Thoracic aorta (tissue), 2 donors: ENCODE data around the gene ZNF860. TPM values are rescaled to one million over a fixed set of nuclear protein-coding genes. Genes with fewer than 3 reads are reported as not detected.
A peak's percentile ranks its signal among the peaks of the same experiment; 100 is the strongest.

Experiments used
- ATAC-seq: fragments of 150-250 bp; one replicate; pipeline ENCODE4 v1.8.0; 2017; ENCODE audit warnings: low read depth; ENCODE audit not compliant: insufficient number of reproducible peaks, low FRiP score
- DNase-seq: peaks from one replicate; pipeline ENCODE4 v3.0.0-alpha.2; 2020; ENCODE audit warnings: low spot score
- H3K27ac ChIP-seq, 2 donors: fragments of 200-600 bp; sonication (generic); 1 replicate in 1 of 2; 2 replicates in 1 of 2; pipeline ENCODE4 v1.5.1; 2016; ENCODE audit warnings: mild to moderate bottlenecking in 2 of 2, moderate library complexity in 2 of 2
- H3K27me3 ChIP-seq: fragments of 200-600 bp; sonication (generic); replicated peaks from 2 replicates; pipeline ENCODE4 v1.6.0; 2016; ENCODE audit warnings: mild to moderate bottlenecking; ENCODE audit not compliant: insufficient read depth
- H3K36me3 ChIP-seq: fragments of 200-600 bp; sonication (generic); one replicate; pipeline ENCODE4 v1.5.1; 2016
- H3K4me1 ChIP-seq, 2 donors: fragments of 200-600 bp; sonication (generic); 1 replicate in 1 of 2; 2 replicates in 1 of 2; pipeline versions ENCODE4 v1.5.1 to v1.6.0; 2016; ENCODE audit warnings: low read depth in 2 of 2, mild to moderate bottlenecking in 1 of 2; ENCODE audit not compliant: control insufficient read depth in 1 of 2
- H3K4me3 ChIP-seq: fragments of 200-600 bp; sonication (generic); 2 replicates; pipeline ENCODE4 v1.5.1; 2016; ENCODE audit warnings: mild to moderate bottlenecking
- H3K9me3 ChIP-seq: fragments of 200-600 bp; sonication (generic); 2 replicates; pipeline ENCODE4 v1.5.1; 2016
- total RNA-seq, 2 donors: library from RNA; depleted of rRNA; stranded (reverse); fragments of >200 nt; gene quantifications; one replicate each; pipeline versions ENCODE4 v1.1.0 to v1.2.3, GENCODE V29; 2016
- TF ChIP-seq, protein P1 (sequence below): fragments of 200-600 bp; sonication (generic); IDR thresholded peaks from one replicate; pipeline ENCODE4 v1.5.1; 2019; ENCODE audit warnings: antibody characterized with exemption

ZNF860 gene
- total RNA-seq, 2 donors from 2014 or later: 0.71 to 0.81 TPM

DNA sequence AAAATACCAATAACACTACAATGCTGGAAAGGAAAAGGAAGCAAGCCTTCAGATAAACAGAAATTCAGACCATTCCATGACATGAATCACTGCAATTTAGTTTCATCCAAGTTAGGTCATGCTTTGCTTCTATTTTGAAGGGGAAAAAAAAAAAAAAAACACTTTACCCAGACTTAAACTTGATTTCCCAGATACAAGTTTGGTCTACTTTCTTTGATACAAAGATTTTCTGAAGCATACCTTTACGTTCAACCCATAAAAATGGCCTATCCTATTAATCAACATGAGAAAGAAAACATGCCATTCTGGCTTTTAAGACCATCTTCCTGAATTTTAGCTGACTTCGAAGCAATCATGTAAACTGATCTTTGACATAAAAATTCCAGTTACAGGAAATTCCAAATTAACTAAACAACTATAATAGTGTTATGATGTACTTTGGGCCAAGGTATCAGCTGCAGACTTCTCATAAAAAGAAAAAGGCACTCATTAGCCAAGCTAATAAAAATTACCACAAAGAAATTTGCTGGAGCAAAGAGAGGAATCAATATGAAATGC is 13.1 kb upstream of the ZNF860 start:
- peak overlapping the region; percentile 84 to 92 for H3K27ac ChIP-seq
- H3K36me3 ChIP-seq: no peaks in the 10 kb centered on the region
- DNase-seq: no peak
- H3K9me3 ChIP-seq: no peaks in the 10 kb centered on the region
- peaks cover 18 to 36% of the 10 kb centered on the region in 2 donors for H3K4me1 ChIP-seq
- H3K4me3 ChIP-seq: peak overlapping the region; percentile 40
- H3K27me3 ChIP-seq: no peaks in the 10 kb centered on the region
- no peak for ATAC-seq
- TF ChIP-seq, protein P1, sequence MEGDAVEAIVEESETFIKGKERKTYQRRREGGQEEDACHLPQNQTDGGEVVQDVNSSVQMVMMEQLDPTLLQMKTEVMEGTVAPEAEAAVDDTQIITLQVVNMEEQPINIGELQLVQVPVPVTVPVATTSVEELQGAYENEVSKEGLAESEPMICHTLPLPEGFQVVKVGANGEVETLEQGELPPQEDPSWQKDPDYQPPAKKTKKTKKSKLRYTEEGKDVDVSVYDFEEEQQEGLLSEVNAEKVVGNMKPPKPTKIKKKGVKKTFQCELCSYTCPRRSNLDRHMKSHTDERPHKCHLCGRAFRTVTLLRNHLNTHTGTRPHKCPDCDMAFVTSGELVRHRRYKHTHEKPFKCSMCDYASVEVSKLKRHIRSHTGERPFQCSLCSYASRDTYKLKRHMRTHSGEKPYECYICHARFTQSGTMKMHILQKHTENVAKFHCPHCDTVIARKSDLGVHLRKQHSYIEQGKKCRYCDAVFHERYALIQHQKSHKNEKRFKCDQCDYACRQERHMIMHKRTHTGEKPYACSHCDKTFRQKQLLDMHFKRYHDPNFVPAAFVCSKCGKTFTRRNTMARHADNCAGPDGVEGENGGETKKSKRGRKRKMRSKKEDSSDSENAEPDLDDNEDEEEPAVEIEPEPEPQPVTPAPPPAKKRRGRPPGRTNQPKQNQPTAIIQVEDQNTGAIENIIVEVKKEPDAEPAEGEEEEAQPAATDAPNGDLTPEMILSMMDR: no peak

DNA sequence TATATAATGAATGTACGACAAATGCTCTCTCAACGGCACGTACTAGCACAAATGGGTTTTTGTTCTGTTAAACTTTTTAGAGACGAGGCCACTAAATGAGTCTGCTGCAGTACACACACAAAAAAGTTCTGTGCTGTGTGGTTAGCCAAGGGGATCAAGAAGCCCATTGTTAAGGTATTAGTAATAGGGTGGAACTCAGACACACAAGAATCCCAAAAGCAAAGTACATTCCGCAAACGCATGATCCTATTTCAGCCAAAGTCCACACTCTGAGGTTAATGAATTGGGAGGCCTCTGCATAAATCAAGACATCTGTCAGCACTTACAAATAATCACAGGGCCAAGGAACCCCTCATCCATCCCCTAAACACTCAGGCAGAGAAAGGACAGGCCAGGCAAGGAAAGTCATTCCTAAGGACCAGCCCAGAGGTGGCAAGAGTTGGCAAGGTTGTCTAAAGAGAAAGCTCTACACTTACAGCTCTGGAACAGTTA is 12.6 kb upstream of the ZNF860 start:
- TF ChIP-seq, protein P1: no peak
- Histone ChIP-seq H3K27ac (peak overlapping the region; percentile 84 to 92), H3K4me1 (peaks cover 18 to 36% of the 10 kb centered on the region in 2 donors), H3K9me3 (no peaks in the 10 kb centered on the region), H3K27me3 (no peaks in the 10 kb centered on the region), H3K4me3 (peak overlapping the region; percentile 40), H3K36me3 (no peaks in the 10 kb centered on the region)
- DNase-seq: peak; percentile 18
- peak; percentile 97 for ATAC-seq

DNA sequence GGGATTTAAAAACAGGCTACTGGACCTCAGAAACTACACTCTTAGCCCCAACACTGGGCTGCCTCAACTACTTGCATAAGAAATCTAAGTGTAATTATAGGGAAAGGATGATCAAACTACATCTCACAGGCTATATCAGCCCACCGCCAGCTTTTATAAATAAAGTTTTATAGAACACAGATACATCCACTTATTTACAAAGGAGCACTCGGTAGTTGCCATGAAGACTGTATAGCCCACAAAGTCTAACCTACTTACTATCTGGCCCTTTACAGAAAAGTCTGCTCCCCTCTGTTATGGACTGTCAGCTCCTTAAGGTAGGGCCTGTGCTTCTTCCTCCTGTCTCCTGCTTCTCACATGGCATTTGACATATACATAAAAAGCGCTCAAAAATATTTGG is 9.9 kb upstream of the ZNF860 start:
- Histone ChIP-seq H3K9me3 (no peaks in the 10 kb centered on the region), H3K4me3 (no peak overlapping the region), H3K4me1 (peaks cover 16 to 35% of the 10 kb centered on the region in 2 donors), H3K27ac (no peak overlapping the region), H3K36me3 (no peaks in the 10 kb centered on the region), H3K27me3 (no peaks in the 10 kb centered on the region)
- ATAC-seq (no peak), DNase-seq (no peak)
- TF ChIP-seq, protein P1: no peak

DNA sequence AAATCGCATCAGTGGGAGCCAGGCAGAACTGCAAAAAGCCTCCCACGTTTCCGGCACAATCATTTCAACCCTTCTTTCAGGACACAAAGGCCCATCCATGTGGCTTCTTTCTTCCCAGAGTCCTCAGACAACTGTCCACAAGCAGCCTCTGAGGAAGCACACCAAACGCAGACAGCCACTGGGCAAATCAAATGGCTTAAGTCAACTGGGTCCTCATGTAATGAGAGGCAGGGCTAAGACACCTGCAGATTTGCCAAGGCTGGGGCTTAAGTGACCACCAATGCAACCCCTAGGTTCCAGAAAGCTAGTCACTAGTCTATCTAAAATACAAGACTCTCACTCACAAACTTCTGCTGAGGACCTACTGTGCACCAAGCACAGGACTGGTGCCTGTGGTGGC is 8.5 kb upstream of the ZNF860 start:
- DNase-seq: no peak
- ATAC-seq: no peak
- H3K4me3 ChIP-seq: no peak overlapping the region
- no peaks in the 10 kb centered on the region for H3K9me3 ChIP-seq
- peaks cover 8 to 20% of the 10 kb centered on the region in 2 donors for H3K4me1 ChIP-seq
- H3K27ac ChIP-seq: no peak overlapping the region
- H3K36me3 ChIP-seq: no peaks in the 10 kb centered on the region
- TF ChIP-seq, protein P1: no peak
- no peaks in the 10 kb centered on the region for H3K27me3 ChIP-seq

DNA sequence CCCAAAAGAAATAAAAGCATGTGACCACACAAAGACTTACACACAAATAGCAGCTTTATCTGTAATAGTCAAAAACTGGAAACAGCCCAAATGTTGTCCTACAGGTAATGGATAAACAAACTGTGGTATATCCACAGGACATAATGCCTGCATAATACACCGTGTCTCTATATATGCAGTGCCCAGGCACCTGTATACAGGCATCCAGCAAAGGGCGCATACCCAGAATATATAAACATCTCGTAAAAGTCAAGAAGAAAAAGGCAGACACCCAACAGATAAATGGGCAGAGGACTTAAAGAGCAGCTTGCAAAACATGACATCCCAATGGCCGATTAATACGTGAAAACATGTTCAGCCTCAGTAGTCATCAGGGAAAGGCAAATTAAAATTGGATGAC is 7.7 kb upstream of the ZNF860 start:
- Histone ChIP-seq H3K4me1 (peaks cover 8 to 16% of the 10 kb centered on the region in 2 donors), H3K27me3 (no peaks in the 10 kb centered on the region), H3K27ac (no peak overlapping the region), H3K4me3 (no peak overlapping the region), H3K9me3 (no peaks in the 10 kb centered on the region), H3K36me3 (no peaks in the 10 kb centered on the region)
- TF ChIP-seq, protein P1: no peak
- no peak for DNase-seq
- ATAC-seq: no peak
